Embryonic facial prominence (tissue), 1 donor: Measurements from ENCODE around the gene ATP1A2.
A peak's percentile ranks its signal among the peaks of the same experiment; 100 is the strongest.

Experiments used
- DNase-seq: peaks from one replicate; pipeline ENCODE4 v3.0.0-alpha.2; 2016; ENCODE audit errors: extremely low spot score

The ATP1A2 gene

GRCh38 chr1:160115545-160116282, at the start of gene ATP1A2:
TSS of gene ATP1A2 (plus strand) at chr1:160115759. CDS start at chr1:160115862, 103 bp downstream.
- no peak for DNase-seq

DNA sequence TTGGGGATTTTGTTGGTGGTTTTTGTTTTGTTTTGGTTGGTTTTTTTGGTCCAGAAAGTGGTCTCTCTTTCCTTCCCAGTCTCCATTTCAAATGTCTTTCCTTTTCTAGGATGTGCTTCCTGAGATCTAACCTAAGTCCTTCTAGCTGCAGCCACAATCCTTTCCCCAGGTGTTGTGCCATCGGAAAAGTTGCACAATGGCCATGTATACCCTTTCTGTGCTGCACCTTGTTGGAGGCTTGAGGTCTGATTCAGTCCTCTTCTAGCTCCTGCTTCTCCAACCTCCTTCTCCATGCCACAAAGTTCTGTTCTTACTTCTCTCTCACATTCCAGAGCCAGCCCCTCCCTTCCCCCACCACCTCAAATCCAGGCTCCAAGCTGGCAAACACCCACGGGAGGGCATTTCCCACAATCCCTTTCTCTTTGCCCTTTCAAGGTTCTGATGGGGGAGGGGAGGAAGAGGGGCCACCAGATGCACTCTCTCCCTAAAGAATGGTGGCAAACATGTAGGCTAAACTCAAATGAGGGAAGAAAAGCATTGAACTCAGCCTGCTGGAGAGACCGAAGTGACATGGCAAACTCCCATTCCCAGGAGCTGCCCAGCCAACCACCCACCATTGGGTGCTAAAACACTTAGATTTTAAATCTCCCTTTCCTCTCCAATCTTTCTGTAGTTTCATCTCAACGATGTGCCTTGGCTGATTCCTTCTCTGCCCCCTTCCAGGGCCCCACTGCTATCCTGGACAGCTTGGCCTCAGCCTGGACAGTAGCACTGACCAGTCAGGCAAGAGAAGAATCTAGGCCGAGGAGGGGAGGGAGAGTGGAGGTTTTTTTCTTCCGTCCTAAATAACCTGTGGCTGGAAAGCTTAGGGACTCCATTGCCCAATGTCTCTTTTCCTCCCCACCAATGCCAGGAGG, 48.5 kb upstream of the ATP1A2 start:
- DNase-seq, result no peak

- DNase-seq, result no peak
Observed at GRCh38 chr1:160068225-160068624, 47.3 kb upstream of the ATP1A2 start.

GRCh38 chr1:160069460-160070231, 45.9 kb upstream of the ATP1A2 start, which contains the start of gene KCNJ10:
TSS of gene KCNJ10 (minus strand) at chr1:160070160. CDS start at chr1:160042532, 27,628 bp downstream.
- DNase-seq, result no peak

- DNase-seq, result peak; percentile 50
Observed at GRCh38 chr1:160070243-160071163, 45.1 kb upstream of the ATP1A2 start.

GRCh38 chr1:160071289-160071688, 44.3 kb upstream of the ATP1A2 start:
- no peak for DNase-seq

GRCh38 chr1:160074865-160075264, 40.7 kb upstream of the ATP1A2 start:
- no peak for DNase-seq

DNA sequence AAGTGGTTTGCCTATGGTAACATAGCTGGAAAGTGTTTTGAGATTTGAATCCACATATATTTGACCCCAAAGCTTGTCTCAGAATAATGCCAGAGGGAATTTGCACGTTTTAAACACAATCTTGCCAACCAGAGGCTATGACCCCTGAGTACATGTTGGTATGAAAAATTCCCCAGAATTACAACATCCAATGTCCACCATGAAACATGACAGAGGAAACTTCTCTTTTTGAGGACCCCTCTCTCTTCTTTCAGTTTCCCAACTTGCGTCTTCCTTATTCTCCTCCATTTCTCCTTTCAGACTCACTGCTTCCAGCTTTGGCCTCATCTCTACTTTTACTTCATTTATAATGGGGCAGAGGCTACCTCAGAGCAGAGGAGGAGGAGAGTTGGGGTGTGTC, 39.7 kb upstream of the ATP1A2 start:
- DNase-seq, result no peak

DNA sequence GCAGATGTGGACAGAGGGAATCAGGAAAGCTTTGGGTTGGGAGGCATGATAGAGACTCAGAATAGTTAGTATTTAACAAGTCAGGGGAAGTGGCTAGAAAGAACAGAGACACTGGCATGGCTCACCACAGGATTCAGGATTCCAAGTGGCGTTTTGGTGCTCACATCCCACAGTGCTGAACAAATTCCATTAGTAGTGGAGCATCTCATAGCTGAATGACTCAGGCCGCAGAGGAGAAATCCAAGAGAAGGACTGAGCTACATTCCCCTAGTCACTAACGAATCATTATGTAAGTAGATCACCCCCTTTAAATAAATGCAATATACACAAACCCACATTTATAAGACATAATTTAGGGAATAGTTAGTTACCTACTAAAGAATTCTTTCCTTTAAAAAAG, 39.3 kb upstream of the ATP1A2 start:
- no peak for DNase-seq

DNA sequence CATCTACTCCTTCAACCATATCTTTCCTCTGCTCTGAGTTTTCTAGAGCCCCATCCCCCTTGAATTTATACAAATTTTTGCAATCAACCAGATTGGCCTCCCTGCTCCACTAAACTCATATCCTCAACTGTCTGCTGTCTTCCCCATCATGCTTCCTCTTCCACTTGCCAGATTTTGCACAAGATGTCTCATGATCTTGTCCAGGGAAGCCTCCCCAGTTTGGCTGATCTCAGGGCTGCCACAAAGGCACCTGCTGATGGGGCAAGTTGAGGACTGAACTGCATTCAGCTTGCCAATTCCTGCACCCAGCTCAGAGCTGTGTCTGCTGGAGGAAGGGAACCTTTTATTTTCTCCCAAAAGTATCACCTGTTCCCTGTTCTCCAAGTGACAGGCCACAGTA, 38.1 kb upstream of the ATP1A2 start:
- no peak for DNase-seq

DNA sequence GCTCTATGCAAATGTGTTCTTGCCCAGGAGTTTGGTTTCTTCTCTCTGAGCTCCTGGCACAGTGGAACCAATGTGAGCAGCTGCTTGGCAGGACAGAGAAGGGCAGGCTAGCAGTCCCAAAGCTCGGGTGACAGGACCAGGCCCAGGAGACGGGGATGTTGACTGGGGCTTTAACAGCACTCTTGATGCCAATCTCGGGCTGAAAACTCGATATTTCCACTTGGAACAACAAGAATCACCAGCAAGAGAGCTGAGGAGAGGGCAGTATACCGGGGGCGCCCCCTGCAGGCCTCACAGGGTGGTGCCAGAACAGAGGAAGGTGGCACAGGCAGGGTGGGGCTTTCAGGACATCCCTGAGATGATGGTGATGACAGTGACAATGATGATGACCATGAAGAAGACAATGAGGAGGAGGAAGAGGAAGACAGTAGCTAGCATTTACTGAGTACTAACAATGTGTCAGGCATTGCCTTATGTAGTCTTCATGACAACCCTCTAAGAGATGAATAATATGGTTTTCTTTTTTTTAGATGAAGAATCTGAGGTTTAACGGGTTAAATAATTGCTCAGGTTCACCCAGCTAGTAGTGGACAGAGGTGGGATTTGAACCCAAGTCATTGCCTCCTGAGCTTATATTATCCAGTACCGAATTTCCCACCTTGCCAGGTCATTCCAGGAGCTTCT, 36.9 kb upstream of the ATP1A2 start:
- no peak for DNase-seq

DNA sequence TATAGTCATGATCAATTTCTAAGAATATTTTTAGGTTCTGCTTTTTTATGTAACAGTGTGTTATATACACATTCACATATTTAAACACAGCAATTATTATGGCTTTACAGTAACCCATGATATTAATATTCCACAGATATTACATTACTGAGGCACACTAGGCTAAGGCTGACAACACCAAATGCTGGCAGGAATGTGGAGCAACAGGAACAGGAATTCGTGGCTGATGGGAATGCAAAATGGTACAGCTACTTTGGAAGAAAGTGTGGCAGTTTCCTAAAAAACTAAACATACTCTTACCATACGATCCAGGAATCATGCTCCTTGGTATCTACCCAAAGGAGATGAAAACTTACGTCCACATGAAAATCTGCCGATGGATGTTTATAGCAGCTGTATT, 36.1 kb upstream of the ATP1A2 start:
- DNase-seq, result no peak

DNA sequence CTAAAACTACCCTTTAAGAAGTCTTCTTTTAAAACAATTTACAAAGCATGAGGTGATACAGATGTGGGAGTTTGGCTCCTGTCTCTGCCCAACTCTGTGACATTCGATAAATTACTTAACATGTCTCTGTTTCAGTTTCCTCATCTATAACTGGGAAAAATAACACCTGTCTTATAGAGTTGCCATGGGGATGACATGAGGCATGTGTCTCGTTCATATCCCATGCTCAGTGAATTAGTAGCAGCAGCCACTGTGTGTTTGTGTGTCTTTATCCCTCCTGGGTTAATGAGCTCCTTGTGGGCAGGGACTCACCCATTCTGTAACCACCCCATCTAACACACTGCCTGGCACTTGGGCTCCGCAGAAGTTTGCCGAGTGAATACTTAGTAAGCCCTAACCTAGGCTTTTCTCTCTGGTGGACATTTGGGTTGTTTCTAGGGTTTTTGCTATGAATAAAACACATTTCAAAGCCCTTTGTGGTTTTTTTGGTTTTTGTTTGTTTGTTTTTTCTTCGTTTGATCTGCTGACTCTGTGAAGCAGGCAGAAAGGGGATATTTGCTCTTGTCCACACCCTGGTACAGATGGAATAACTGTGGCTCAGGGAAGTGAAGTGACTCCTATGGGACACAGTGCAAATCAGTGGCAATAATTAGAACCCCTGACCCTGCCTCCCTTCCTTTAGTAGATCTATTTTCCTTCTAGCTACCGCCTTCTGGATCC, 35.0 kb upstream of the ATP1A2 start:
- DNase-seq, result no peak

- no peak for DNase-seq
Observed at GRCh38 chr1:160081261-160081936, 34.2 kb upstream of the ATP1A2 start, which contains the start of gene KCNJ9. TSS of gene KCNJ9 (plus strand) at chr1:160081538. CDS start at chr1:160084031, 2,493 bp downstream.

- DNase-seq, result no peak
Observed at GRCh38 chr1:160082487-160082886, 33.1 kb upstream of the ATP1A2 start.

DNA sequence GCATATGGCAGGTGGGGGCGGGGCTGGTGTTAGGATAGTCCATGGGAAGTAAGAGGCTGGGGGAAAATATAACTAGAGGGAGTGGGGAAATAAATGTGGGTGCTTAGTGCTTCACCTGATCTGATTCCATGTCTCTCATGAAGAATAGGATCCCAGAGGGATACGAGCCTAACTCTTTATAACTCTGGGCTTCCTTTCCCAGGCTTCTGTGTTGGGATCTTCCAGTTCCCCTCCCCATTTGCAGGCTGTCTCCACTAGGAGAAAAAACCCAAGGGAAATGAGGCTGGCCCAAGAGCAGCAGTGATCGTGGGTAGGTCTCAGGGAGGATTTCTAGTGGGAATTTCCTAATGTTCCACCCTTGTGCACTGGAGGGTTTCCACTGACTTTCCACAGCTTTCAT, 32.6 kb upstream of the ATP1A2 start:
- DNase-seq, result no peak

- DNase-seq, result no peak
Observed at GRCh38 chr1:160083968-160084770, 31.4 kb upstream of the ATP1A2 start.

DNA sequence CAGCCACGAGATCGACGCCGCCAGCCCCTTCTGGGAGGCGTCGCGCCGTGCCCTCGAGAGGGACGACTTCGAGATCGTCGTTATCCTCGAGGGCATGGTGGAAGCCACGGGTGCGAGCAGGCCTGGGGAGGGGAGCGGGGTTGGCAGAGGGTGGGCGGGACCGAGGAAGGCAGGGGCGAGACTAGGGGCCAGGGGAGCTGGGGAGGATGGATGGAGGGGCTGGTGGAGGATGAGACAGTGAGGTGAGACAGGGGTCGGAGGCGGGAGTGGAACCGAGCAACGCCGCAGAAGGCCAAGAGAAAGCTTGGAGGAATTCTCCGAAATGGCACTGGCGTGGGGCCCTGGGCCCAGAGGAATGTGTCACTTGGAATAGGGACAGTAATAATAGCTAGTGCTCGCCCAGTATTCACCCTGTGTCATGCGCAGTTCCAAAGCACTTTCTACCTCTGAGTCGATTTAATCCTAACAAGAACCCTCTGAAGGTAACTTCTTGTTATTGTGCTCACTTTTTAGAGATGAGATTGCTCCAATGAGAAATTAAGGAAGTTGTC, 30.7 kb upstream of the ATP1A2 start:
- no peak for DNase-seq
